Measurements from ENCODE around the gene NEAT1.
"Not testable (repeated sequence)": the region's sequence is repeated elsewhere in the genome, so short reads cannot be mapped to it uniquely, and the experiment has no call there.

Gene NEAT1

DNA sequence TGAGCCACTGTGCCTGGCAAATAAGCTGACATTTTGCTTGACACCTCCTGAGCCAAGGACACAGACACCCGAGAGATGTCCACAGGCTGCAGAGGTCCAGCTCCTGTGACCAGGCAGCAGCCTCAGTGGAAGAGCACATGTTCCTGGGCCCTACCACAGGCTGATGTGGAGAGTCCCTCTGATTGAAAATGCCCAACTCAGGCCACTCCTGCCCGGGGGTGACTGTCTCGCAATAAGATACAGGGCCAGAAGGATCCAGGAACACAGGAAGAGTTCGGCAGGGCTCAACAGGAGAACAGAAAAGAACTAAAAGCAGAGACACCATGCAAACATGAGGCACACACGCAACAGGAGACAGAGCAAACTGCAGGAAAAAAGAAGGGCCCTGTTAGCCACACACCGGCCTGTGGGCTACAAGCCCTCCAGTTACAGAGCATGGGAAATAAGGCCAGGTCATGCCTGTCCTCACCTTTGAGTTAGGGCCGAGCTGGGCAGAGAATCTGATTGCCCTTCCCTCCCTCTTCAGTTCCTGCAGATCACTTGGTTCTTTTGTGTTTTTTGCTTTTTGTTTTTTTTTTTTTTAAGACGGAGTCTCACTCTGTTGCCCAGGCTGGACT lies 47.9 kb downstream of the NEAT1 start:
- no peak overlapping the region for H3K4me3 ChIP-seq (ENCODE audit: low read depth, low read length)
- no peak for TF ChIP-seq CTCF (IDR thresholded peaks at IDR 0.05; ENCODE audit: borderline replicate concordance, insufficient read depth, low read depth, low read length)

GRCh38 chr11:65471447-65471891 lies 48.9 kb downstream of the NEAT1 start:
- peak overlapping the region; percentile 40 for H3K4me3 ChIP-seq (ENCODE audit: low read depth, low read length)
- peak; percentile 74 for TF ChIP-seq CTCF (IDR thresholded peaks at IDR 0.05; ENCODE audit: borderline replicate concordance, insufficient read depth, low read depth, low read length)

DNA sequence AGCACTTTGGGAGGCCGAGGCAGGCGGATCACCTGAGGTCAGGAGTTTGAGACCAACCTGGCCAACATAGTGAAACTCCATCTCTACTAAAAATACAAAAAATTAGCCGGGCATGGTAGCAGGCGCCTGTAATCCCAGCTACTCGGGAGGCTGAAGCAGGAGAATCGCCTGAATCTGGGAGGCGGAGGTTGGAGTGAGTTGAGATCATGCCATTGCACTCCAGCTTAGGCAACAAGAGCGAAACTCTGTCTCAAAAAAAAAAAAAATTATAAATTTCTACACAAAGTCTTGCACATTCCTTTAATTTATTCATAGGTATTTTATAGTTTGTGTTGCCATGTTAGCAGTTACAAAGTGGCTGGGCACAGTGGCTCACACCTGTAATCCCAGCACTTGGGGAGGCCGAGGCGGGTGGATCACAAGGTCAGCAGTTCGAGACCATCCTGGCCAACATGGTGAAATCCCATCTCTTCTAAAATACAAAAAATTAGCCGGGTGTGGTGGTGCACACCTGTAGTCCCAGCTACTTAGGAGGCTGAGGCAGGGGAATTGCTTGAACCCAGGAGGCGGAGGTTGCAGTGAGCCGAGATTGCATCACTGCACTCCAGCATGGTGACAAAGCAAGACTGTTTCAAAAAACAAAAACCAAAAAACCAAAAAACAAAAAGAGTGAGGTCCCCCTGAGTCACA lies 50.1 kb downstream of the NEAT1 start:
- not testable (repeated sequence) for H3K4me3 ChIP-seq (ENCODE audit: low read depth, low read length)

DNA sequence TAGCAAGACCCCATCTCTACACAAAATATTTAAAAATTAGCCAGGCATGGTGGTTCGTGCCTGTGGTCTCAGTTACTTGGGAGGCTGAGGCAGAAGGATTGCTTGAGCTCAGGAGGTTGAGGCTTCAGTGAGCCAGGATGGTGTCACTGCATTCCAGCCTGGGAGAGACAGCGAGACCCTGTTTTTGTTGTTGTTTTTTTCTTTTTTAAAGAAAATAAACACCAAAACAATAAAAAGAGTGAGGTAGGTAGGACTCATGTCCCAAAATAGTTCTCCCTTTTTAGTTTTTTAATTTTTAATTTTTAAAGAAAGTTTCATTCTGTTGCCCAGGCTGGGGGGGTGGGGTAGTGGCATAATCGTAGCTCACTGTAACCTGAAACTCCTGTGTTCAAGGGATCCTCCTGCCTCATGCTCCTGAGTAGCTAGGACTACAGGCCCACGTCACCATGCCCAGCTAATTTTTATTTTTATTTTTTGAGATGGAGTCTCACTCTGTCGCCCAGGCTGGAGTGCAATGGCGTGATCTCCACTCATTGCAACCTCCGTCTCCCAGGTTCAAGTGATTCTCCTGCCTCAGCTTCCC lies 50.8 kb downstream of the NEAT1 start:
- TF ChIP-seq CTCF (IDR thresholded peaks at IDR 0.05; ENCODE audit: borderline replicate concordance, insufficient read depth, low read depth, low read length): no peak
- H3K4me3 ChIP-seq (ENCODE audit: low read depth, low read length): no peak overlapping the region

DNA sequence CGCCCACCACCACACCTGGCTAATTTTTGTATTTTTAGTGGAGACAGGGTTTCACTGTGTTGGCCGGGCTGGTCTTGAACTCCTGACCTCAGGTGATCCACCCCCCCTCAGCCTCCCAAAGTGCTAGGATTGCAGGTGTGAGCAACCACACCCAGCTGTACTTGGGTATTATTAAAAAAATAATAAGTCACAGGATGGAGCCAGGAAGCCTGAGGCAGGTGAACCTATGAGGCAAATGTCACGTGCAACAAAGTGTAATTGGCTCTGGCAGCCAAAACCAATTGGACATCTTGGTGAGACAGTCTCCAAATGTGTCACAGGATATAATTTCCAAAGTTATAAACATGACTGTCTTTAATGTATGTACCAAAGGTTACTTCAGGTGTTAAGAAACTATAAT lies 52.3 kb downstream of the NEAT1 start:
- no peak overlapping the region for H3K4me3 ChIP-seq (ENCODE audit: low read depth, low read length)
- no peak for TF ChIP-seq CTCF (IDR thresholded peaks at IDR 0.05; ENCODE audit: borderline replicate concordance, insufficient read depth, low read depth, low read length)

DNA sequence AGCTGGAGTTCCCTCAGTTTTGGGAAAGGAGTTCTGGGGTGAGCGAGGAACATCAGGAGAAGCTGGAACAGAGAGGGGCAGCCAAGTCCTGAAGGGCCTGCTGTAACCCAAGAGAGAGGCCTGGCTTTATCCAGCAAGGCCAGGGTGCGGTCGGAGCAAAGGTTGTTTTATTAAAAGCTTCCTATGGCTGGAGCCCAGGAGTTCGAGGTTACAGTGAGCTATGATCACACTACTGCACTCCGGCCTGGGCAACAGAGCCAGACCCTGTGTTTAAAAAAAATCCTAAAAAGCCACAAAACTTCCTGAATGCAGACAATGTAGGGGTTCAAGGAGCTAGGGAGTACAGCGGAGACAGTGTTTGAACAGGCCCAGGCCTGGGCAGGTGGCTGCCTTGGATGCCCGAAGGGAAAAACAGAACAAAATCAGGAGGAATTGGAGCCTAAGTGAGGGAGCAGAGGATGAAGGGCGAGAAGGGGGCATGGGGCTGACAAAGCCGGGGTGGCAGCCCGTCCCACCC lies 54.1 kb downstream of the NEAT1 start:
- peak overlapping the region; percentile 95 for H3K4me3 ChIP-seq (ENCODE audit: low read depth, low read length)
- no peak for TF ChIP-seq CTCF (IDR thresholded peaks at IDR 0.05; ENCODE audit: borderline replicate concordance, insufficient read depth, low read depth, low read length)

DNA sequence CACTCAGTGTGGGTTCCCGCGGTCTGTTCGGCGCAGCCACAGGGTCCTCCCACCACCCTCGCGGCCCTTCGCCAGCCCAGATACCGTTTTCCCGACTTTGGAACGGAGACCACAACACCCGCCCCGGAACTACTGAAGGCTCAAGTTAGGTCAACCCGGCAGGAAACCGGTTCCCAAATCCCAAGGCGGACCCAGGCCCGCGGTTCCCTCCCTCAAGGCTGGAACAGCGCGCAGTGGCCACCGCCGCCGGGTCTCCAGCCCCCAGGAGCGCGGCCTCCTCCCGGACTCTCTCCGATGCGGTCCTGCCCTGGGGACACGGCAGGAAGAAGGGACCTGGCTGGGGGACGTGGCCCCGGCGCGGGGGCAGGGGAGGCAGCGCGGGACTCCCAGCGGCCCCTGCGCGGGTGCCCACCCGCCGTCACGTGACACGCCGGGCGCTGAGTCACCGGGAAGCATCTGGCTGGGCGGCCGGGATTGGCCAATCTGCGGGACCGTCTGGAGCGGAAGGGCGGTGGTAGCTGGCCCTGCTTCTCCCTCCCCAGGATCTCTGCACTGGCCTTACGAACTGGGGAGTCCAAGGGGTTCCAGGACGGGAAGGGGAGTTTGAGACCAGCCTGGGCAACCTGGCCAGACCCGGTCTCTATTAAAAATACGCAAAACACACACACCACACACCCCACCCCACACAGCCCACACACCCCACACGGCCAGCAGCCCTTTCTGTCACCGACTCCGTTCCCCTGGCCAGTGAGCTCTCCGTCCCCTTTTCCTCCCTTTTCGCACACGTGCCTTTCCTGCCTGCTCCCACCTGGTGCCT lies 54.8 kb downstream of the NEAT1 start:
- TF ChIP-seq CTCF (IDR thresholded peaks at IDR 0.05; ENCODE audit: borderline replicate concordance, insufficient read depth, low read depth, low read length): no peak
- H3K4me3 ChIP-seq (ENCODE audit: low read depth, low read length): peak overlapping the region; percentile 95

Measured in GM12875 (cell line).